Peyer's patch (tissue), 4 donors: ENCODE measurements around the gene GPR25. TPM values are rescaled to one million over a fixed set of nuclear protein-coding genes. Genes with fewer than 3 reads are reported as not detected.
"Not testable (repeated sequence)": the region's sequence is repeated elsewhere in the genome, so short reads cannot be mapped to it uniquely, and the experiment has no call there.

Experiments
- DNase-seq, 3 donors: peaks; one replicate each; pipeline ENCODE4 v3.0.0-alpha.2; 2017 to 2019
- H3K27ac ChIP-seq, 4 donors: fragments of 200-600 bp; sonication (generic); one replicate each; pipeline ENCODE4 v1.5.1; 2016 to 2019
- H3K27me3 ChIP-seq, 2 donors: fragments of 200-600 bp; sonication (generic); one replicate each; pipeline ENCODE4 v1.5.1; 2019
- H3K36me3 ChIP-seq, 3 donors: fragments of 200-600 bp; sonication (generic); one replicate each; pipeline ENCODE4 v1.5.1; 2016 to 2019
- H3K4me1 ChIP-seq, 4 donors: fragments of 200-600 bp; sonication (generic); one replicate each; pipeline ENCODE4 v1.5.1; 2016 to 2019
- H3K4me3 ChIP-seq, 4 donors: fragments of 200-600 bp; sonication (generic); 1 replicate in 3 of 4; 2 replicates in 1 of 4; pipeline ENCODE4 v1.5.1; 2016 to 2019; ENCODE audit warnings: mild to moderate bottlenecking in 1 of 4
- H3K9me3 ChIP-seq, 4 donors: fragments of 200-600 bp; sonication (generic); one replicate each; pipeline ENCODE4 v1.5.1; 2016 to 2019; ENCODE audit warnings: mild to moderate bottlenecking in 1 of 4
- CTCF ChIP-seq, 6 experiments: fragments of 450-650 bp in 4 of 6; fragments of 200-600 bp in 2 of 6; sonication (generic) in 1 of 6; IDR thresholded peaks; one replicate each; pipeline ENCODE4 v1.5.1; 2017 to 2019; ENCODE audit warnings: antibody characterized with exemption in 6 of 6, mild to moderate bottlenecking in 3 of 6, moderate library complexity in 1 of 6
- POLR2A ChIP-seq, 2 donors: fragments of 450-650 bp; IDR thresholded peaks; one replicate each; pipeline ENCODE4 v1.5.1; 2017; ENCODE audit warnings: antibody characterized with exemption in 2 of 2, mild to moderate bottlenecking in 2 of 2, moderate library complexity in 2 of 2
- total RNA-seq, 4 donors: library from RNA; depleted of rRNA; stranded (reverse); fragments of >200 nt; gene quantifications; one replicate each; pipeline ENCODE4 v1.1.0, GENCODE V29; 2016

GPR25 gene
- total RNA-seq, 4 donors from 2014 or later = not detected

GRCh38 chr1:200909071-200909470 is 36.3 kb downstream of the GPR25 start:
- Histone ChIP-seq H3K4me1 (peaks cover 0 to 76% (median 6%) of the 10 kb centered on the region in 4 donors), H3K36me3 (peaks cover 0 to 44% (median 0%) of the 10 kb centered on the region in 3 donors), H3K27me3 (no peaks in the 10 kb centered on the region)

GRCh38 chr1:200909757-200910239 is 37.0 kb downstream of the GPR25 start:
- H3K36me3 ChIP-seq = peaks cover 0 to 44% (median 0%) of the 10 kb centered on the region in 3 donors
- DNase-seq = no peak
- peak overlapping the region in 3 of 4 donors; percentile 27 to 93 (median 92) for H3K27ac ChIP-seq
- H3K9me3 ChIP-seq = no peaks in the 10 kb centered on the region
- H3K27me3 ChIP-seq = no peaks in the 10 kb centered on the region
- TF ChIP-seq POLR2A (IDR thresholded peaks at IDR 0.05) = no peak
- TF ChIP-seq CTCF (IDR thresholded peaks at IDR 0.05) = no peak
- H3K4me1 ChIP-seq = peaks cover 0 to 69% (median 6%) of the 10 kb centered on the region in 4 donors
- peak overlapping the region in 1 of 4 donors; percentile 45 for H3K4me3 ChIP-seq

More at GRCh38 chr1:200909071-200909470, 36.3 kb downstream of the GPR25 start:
- no peaks in the 10 kb centered on the region for H3K9me3 ChIP-seq
- no peak for TF ChIP-seq POLR2A (IDR thresholded peaks at IDR 0.05)
- TF ChIP-seq CTCF (IDR thresholded peaks at IDR 0.05) = no peak
- DNase-seq = peak in 1 of 3 donors; percentile 54
- peak overlapping the region in 2 of 4 donors; percentile 36 to 45 for H3K4me3 ChIP-seq
- H3K27ac ChIP-seq = peak overlapping the region in 3 of 4 donors; percentile 81 to 93 (median 92)

- Histone ChIP-seq H3K9me3 (no peaks in the 10 kb centered on the region), H3K4me1 (peaks cover 0 to 66% (median 8%) of the 10 kb centered on the region in 4 donors), H3K27ac (peak overlapping the region in 2 of 4 donors; percentile 28 to 92), H3K27me3 (no peaks in the 10 kb centered on the region), H3K36me3 (peaks cover 0 to 44% (median 0%) of the 10 kb centered on the region in 3 donors), H3K4me3 (peak overlapping the region in 1 of 4 donors; percentile 14)
- peak in 1 of 3 donors; percentile 48 for DNase-seq
- TF ChIP-seq POLR2A (IDR thresholded peaks at IDR 0.05) (no peak), CTCF (IDR thresholded peaks at IDR 0.05) (no peak)
These were observed 38.6 kb downstream of the GPR25 start for GRCh38 chr1:200911361-200911760.

DNA sequence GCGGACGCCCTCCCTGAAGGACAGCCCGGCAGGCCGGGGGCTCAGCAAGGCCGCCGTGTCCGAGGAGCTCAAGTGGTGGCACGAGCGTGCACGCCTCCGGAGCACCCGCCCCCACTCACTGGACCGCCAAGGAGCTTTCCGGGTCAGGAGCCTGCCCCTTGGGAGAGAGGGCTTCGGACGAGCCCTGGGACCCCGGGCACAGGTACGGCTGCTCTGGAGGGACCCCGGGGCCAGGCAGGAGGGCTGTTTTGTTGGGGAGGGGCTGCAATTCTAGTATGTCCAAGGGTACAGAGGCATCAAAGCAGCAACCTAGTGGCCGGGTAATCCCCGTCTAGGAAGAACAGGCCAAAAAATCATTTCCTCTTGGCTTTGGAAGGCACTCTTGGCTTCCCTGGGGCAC is 39.2 kb downstream of the GPR25 start:
- H3K27me3 ChIP-seq, H3K9me3 ChIP-seq, DNase-seq: not testable (repeated sequence)
- peaks cover 0 to 44% (median 0%) of the 10 kb centered on the region in 3 donors for H3K36me3 ChIP-seq
- peaks cover 0 to 62% (median 5%) of the 10 kb centered on the region in 4 donors for H3K4me1 ChIP-seq
- peak overlapping the region in 1 of 4 donors; percentile 10 for H3K4me3 ChIP-seq
- H3K27ac ChIP-seq = peak overlapping the region in 2 of 4 donors; percentile 44 to 70

DNA sequence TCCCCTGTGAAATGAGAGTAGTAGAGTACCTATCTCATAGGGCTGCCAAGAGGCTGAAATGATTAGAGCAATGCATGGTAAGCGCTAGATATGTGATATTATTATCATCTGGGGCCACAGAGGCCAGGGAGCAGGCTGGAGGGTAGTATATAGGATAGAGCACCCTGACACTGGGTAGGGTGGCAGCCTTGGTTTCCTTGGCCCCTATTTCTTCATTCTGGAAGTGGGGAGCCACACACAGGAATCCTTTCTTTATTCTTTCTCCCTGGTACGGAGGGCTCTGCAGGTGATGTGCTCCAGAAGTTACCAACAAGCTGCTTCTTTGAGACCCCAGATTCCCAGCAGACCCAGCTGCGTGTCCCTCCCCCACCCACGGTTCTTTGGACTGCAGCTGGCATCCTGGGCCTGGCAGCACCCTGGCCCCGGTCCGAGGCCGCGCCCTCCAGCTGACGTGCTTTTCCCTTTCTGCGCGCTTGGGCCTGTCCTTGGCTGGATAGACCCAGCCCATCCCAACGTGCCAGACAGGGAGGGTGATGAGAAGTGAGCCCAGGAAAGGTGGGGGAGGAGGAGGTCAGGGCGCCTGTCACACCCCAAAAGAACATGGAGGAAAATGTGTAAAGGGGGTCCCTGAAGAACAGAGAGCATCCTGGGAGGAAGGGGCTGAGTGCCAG is 40.1 kb downstream of the GPR25 start:
- peaks cover 0 to 44% (median 0%) of the 10 kb centered on the region in 3 donors for H3K36me3 ChIP-seq
- H3K4me3 ChIP-seq = no peak overlapping the region
- DNase-seq = peak in 2 of 3 donors; percentile 84 to 85
- no peaks in the 10 kb centered on the region for H3K27me3 ChIP-seq
- H3K4me1 ChIP-seq = peaks cover 0 to 52% (median 1%) of the 10 kb centered on the region in 4 donors
- H3K9me3 ChIP-seq = no peaks in the 10 kb centered on the region
- peak overlapping the region in 3 of 4 donors; percentile 42 to 70 (median 44) for H3K27ac ChIP-seq
- TF ChIP-seq CTCF (IDR thresholded peaks at IDR 0.05) = no peak
- TF ChIP-seq POLR2A (IDR thresholded peaks at IDR 0.05) = peak; percentile 10 to 56

- peak in 2 of 3 donors; percentile 38 to 55 for DNase-seq
- Histone ChIP-seq H3K36me3 (peaks cover 0 to 23% (median 0%) of the 10 kb centered on the region in 3 donors), H3K27ac (peak overlapping the region in 2 of 4 donors; percentile 57 to 59), H3K4me3 (no peak overlapping the region), H3K27me3 (no peaks in the 10 kb centered on the region), H3K9me3 (no peaks in the 10 kb centered on the region), H3K4me1 (peaks cover 0 to 26% (median 1%) of the 10 kb centered on the region in 4 donors)
- TF ChIP-seq CTCF (IDR thresholded peaks at IDR 0.05) = peak in 3 of 6 experiments; percentile 36 to 39 (median 37)
- TF ChIP-seq POLR2A (IDR thresholded peaks at IDR 0.05) = no peak
These were observed 43.4 kb downstream of the GPR25 start for GRCh38 chr1:200916152-200916551.
